SK-N-SH (cell line): ENCODE measurements around the gene C12orf43. TPM values are rescaled to one million over a fixed set of nuclear protein-coding genes. Genes with fewer than 3 reads are reported as not detected.

Experiments
- CTCF ChIA-PET: fragments of 300-600, 350-600 bp; formaldehyde crosslinking; extraction: SDS; loops from one replicate; lab custom pipeline; 2021; lab: Yijun Ruan, JAX
- POLR2A ChIA-PET: fragments of 350-600 bp; sonication (Branson Sonifier 250); formaldehyde crosslinking; extraction: SDS; loops from one replicate; lab custom pipeline; 2020; ENCODE audit warnings: antibody characterized with exemption, inconsistent platforms; lab: Yijun Ruan, JAX
- DNase-seq: peaks from one replicate; pipeline ENCODE4 v3.0.0; 2012
- H2AFZ ChIP-seq: fragments of 200-600 bp; sonication (generic); 2 replicates; pipeline ENCODE4 v1.8.1; 2016; ENCODE audit warnings: antibody characterized with exemption, mild to moderate bottlenecking, low read depth
- H3F3A ChIP-seq: fragments of 200-600 bp; sonication (generic); replicated peaks from 2 replicates; pipeline ENCODE3; 2016; ENCODE audit warnings: antibody characterized with exemption, mild to moderate bottlenecking; ENCODE audit not compliant: insufficient read depth
- H3K27ac ChIP-seq, 2 experiments: fragments of 200-500 bp in 1 of 2; fragments of 200-600 bp in 1 of 2; sonication (Bioruptor generic) in 1 of 2; sonication (generic), shearing (Covaris generic) in 1 of 2; 2 replicates each; pipeline versions ENCODE4 v1.5.1 to v1.6.1; 2014 to 2016; ENCODE audit warnings: low read depth in 2 of 2, inconsistent platforms in 1 of 2, low read length in 1 of 2, mild to moderate bottlenecking in 1 of 2, mixed read lengths in 1 of 2
- H3K27me3 ChIP-seq: fragments of 200-600 bp; sonication (generic), shearing (Covaris generic); 2 replicates; pipeline ENCODE4 v1.6.1; 2016; ENCODE audit warnings: mixed run types; ENCODE audit not compliant: insufficient read depth
- H3K36me3 ChIP-seq, 2 experiments: fragments of 200-500 bp in 1 of 2; fragments of 200-600 bp in 1 of 2; sonication (Bioruptor generic) in 1 of 2; sonication (generic) in 1 of 2; replicated peaks in 1 of 2; 2 replicates each; pipeline versions ENCODE3 to v1.5.1; 2014 to 2016; ENCODE audit warnings: low read length in 1 of 2, mild to moderate bottlenecking in 1 of 2; ENCODE audit not compliant: insufficient read depth in 2 of 2, control insufficient read depth in 1 of 2
- H3K4me1 ChIP-seq, 2 experiments: fragments of 200-500 bp in 1 of 2; fragments of 200-600 bp in 1 of 2; sonication (Bioruptor generic) in 1 of 2; sonication (generic), shearing (Covaris generic) in 1 of 2; 2 replicates each; pipeline versions ENCODE4 v1.5.1 to v1.6.1; 2014 to 2016; ENCODE audit warnings: low read depth in 1 of 2, low read length in 1 of 2, mixed run types in 1 of 2; ENCODE audit not compliant: insufficient read depth in 2 of 2, control insufficient read depth in 1 of 2
- H3K4me2 ChIP-seq: fragments of 200-600 bp; sonication (generic), shearing (Covaris generic); 2 replicates; pipeline ENCODE4 v1.6.1; 2017; ENCODE audit warnings: mixed run types
- H3K4me3 ChIP-seq, 2 experiments: fragments of 200-500 bp in 1 of 2; fragments of 200-600 bp in 1 of 2; sonication (Bioruptor generic) in 1 of 2; sonication (generic), shearing (Covaris generic) in 1 of 2; 2 replicates each; pipeline versions ENCODE4 v1.5.1 to v1.8.1; 2014 to 2016; ENCODE audit warnings: low read depth in 2 of 2, inconsistent platforms in 1 of 2, low read length in 1 of 2, mild to moderate bottlenecking in 1 of 2, mixed read lengths in 1 of 2, moderate library complexity in 1 of 2
- H3K79me2 ChIP-seq: fragments of 200-600 bp; sonication (generic); 2 replicates; pipeline ENCODE4 v1.8.1; 2017; ENCODE audit warnings: mild to moderate bottlenecking; ENCODE audit not compliant: insufficient read depth
- H3K9ac ChIP-seq: fragments of 200-600 bp; sonication (generic); 2 replicates; pipeline ENCODE4 v1.6.1; 2017; ENCODE audit warnings: mixed run types
- H3K9me2 ChIP-seq: fragments of 200-600 bp; sonication (generic); 2 replicates; pipeline ENCODE4 v1.6.1; 2017; ENCODE audit warnings: mixed run types
- H3K9me3 ChIP-seq: fragments of 200-600 bp; sonication (generic); 2 replicates; pipeline ENCODE4 v1.6.1; 2017; ENCODE audit warnings: mixed run types, mild to moderate bottlenecking, moderate library complexity
- H4K20me1 ChIP-seq: fragments of 200-600 bp; sonication (generic); 2 replicates; pipeline ENCODE4 v1.6.1; 2017; ENCODE audit warnings: mild to moderate bottlenecking, mixed run types; ENCODE audit not compliant: insufficient read depth
- CTCF ChIP-seq: fragments of 200-600 bp; sonication (generic); IDR thresholded peaks from 2 replicates; pipeline ENCODE4 v1.6.1; 2017; ENCODE audit warnings: antibody characterized with exemption, mild to moderate bottlenecking, moderate library complexity
- EZH2phosphoT487 ChIP-seq: fragments of 200-600 bp; sonication (generic); IDR thresholded peaks from 2 replicates; pipeline ENCODE4 v1.6.1; 2017; ENCODE audit warnings: low read depth, mixed run types, mild to moderate bottlenecking, antibody characterized with exemption, moderate library complexity, borderline replicate concordance
- FOXM1 ChIP-seq: IDR thresholded peaks from 2 replicates; pipeline ENCODE4 v1.4.0; 2012; ENCODE audit warnings: low read depth, mild to moderate bottlenecking
- GABPA ChIP-seq: IDR thresholded peaks from 2 replicates; pipeline ENCODE4 v1.4.0; 2012; ENCODE audit warnings: low read depth, mild to moderate bottlenecking
- MXI1 ChIP-seq: IDR thresholded peaks from 2 replicates; pipeline ENCODE4 v1.6.1; 2012; ENCODE audit warnings: mild to moderate bottlenecking, low read depth, low read length, improper control_type of control experiment
- PBX3 ChIP-seq: IDR thresholded peaks from 2 replicates; pipeline ENCODE4; 2012
- POLR2AphosphoS5 ChIP-seq: IDR thresholded peaks from 2 replicates; pipeline ENCODE4 v1.6.1; 2012; ENCODE audit warnings: low read depth, low read length
- RAD21 ChIP-seq: IDR thresholded peaks from 2 replicates; pipeline ENCODE4 v1.6.1; 2012; ENCODE audit warnings: mild to moderate bottlenecking, low read length
- RCOR1 ChIP-seq: fragments of 150-350 bp; IDR thresholded peaks from 2 replicates; pipeline ENCODE4 v1.6.1; 2017; ENCODE audit warnings: antibody characterized with exemption, low read length
- SIN3A ChIP-seq: IDR thresholded peaks from 2 replicates; pipeline ENCODE4 v1.6.1; 2012; ENCODE audit warnings: low read depth, mild to moderate bottlenecking, low read length, moderate library complexity, borderline replicate concordance
- TAF1 ChIP-seq: IDR thresholded peaks from 2 replicates; pipeline ENCODE4 v1.6.1; 2012; ENCODE audit warnings: low read depth, mild to moderate bottlenecking, low read length, moderate library complexity, borderline replicate concordance
- USF2 ChIP-seq: fragments of 150-350 bp; IDR thresholded peaks from 2 replicates; pipeline ENCODE4 v1.6.1; 2017; ENCODE audit warnings: antibody characterized with exemption, low read length, low read depth, borderline replicate concordance
- YY1 ChIP-seq: IDR thresholded peaks from 2 replicates; pipeline ENCODE4 v1.4.0; 2012; ENCODE audit warnings: low read depth, mild to moderate bottlenecking
- WGBS: methylation state at CpG from one replicate; pipeline ENCODE4 v1.1.6; 2017; ENCODE audit warnings: low lambda C conversion rate; 5-methylcytosine and 5-hydroxymethylcytosine counted together
- polyA plus RNA-seq, 3 experiments: library from polyadenylated mRNA; depleted of rRNA; stranded (reverse); fragments of >200 nt; gene quantifications; 2 replicates each; pipeline ENCODE4 v1.2.3, GENCODE V29; 2012
- TF ChIP-seq, protein P1 (sequence below): IDR thresholded peaks from 2 replicates; pipeline ENCODE4 v1.6.1; 2012; ENCODE audit warnings: mild to moderate bottlenecking, low read depth, low read length, moderate library complexity

The C12orf43 gene
- polyA plus RNA-seq, 1 of the 3 experiments (the other 2 are of a cell fraction) = 13.9 TPM

DNA sequence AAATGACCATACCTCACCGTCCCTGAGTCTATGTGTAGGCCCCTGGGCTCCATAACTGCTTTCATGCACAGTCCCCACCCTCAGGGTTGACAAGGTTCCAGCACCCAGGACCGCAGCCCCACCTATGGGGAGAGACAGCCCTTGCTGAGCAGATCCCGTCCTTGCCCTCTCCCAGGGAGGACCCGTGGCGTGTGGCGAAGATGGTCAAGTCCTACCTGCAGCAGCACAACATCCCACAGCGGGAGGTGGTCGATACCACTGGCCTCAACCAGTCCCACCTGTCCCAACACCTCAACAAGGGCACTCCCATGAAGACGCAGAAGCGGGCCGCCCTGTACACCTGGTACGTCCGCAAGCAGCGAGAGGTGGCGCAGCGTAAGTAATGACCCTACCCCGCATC lies 27.6 kb downstream of the C12orf43 start:
- Histone ChIP-seq H3K4me1 (peaks cover 0 to 5% of the 10 kb centered on the region in 2 experiments; a peak in 1 of 4 replicates), H3K9ac (no peak overlapping the region), H3K4me3 (no peak overlapping the region), H3K27me3 (no peaks in the 10 kb centered on the region; the same call in 1 of the 2 replicates), H3F3A (no peaks in the 10 kb centered on the region), H3K79me2 (no peaks in the 10 kb centered on the region), H3K9me3 (no peaks in the 10 kb centered on the region), H2AFZ (no peak overlapping the region), H3K36me3 (no peaks in the 10 kb centered on the region), H3K27ac (no peak overlapping the region), H4K20me1 (no peaks in the 10 kb centered on the region), H3K4me2 (no peak overlapping the region), H3K9me2 (no peaks in the 10 kb centered on the region)
- WGBS = 79% methylated on average over 13 of the region's 17 CpGs
- POLR2A ChIA-PET = no interaction called here
- TF ChIP-seq POLR2AphosphoS5 (no peak), MXI1 (no peak), PBX3 (no peak), FOXM1 (no peak), CTCF (no peak)
- DNase-seq = no peak
- CTCF ChIA-PET = no interaction called here

DNA sequence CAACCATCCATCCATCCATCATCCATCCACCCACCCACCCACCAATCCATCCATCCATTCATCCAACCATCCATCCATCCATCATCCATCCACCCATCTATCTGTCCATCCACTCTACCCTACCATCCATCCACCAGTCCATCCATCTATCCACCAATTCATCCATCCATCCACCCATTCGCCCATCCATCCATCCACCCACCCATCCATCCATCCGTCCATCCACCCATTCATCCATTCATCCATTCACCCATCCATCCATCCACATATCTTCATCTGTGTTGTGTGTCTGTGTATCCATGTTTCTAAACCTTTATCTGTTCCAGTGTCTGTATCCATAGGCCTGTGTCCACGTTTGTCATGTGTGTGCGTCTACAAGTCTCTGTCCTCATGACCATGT lies 28.1 kb downstream of the C12orf43 start:
- Histone ChIP-seq H3K27me3 (no peaks in the 10 kb centered on the region; the same call in 1 of the 2 replicates), H3K36me3 (no peaks in the 10 kb centered on the region), H3K9me3 (no peaks in the 10 kb centered on the region), H3K9me2 (no peaks in the 10 kb centered on the region), H3K27ac (no peak overlapping the region), H4K20me1 (no peaks in the 10 kb centered on the region), H3K79me2 (no peaks in the 10 kb centered on the region), H3K9ac (no peak overlapping the region), H3K4me1 (peaks cover 0 to 5% of the 10 kb centered on the region in 2 experiments; a peak in 1 of 4 replicates), H3K4me3 (no peak overlapping the region), H3F3A (no peaks in the 10 kb centered on the region), H2AFZ (no peak overlapping the region)
- ChIA-PET CTCF (no interaction called here), POLR2A (no interaction called here)
- WGBS = 60% methylated on average over 4 of the region's 4 CpGs
- DNase-seq = no peak
- TF ChIP-seq, protein P1, sequence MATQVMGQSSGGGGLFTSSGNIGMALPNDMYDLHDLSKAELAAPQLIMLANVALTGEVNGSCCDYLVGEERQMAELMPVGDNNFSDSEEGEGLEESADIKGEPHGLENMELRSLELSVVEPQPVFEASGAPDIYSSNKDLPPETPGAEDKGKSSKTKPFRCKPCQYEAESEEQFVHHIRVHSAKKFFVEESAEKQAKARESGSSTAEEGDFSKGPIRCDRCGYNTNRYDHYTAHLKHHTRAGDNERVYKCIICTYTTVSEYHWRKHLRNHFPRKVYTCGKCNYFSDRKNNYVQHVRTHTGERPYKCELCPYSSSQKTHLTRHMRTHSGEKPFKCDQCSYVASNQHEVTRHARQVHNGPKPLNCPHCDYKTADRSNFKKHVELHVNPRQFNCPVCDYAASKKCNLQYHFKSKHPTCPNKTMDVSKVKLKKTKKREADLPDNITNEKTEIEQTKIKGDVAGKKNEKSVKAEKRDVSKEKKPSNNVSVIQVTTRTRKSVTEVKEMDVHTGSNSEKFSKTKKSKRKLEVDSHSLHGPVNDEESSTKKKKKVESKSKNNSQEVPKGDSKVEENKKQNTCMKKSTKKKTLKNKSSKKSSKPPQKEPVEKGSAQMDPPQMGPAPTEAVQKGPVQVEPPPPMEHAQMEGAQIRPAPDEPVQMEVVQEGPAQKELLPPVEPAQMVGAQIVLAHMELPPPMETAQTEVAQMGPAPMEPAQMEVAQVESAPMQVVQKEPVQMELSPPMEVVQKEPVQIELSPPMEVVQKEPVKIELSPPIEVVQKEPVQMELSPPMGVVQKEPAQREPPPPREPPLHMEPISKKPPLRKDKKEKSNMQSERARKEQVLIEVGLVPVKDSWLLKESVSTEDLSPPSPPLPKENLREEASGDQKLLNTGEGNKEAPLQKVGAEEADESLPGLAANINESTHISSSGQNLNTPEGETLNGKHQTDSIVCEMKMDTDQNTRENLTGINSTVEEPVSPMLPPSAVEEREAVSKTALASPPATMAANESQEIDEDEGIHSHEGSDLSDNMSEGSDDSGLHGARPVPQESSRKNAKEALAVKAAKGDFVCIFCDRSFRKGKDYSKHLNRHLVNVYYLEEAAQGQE = no peak
- TF ChIP-seq YY1 = no peak
- no peak for TF ChIP-seq FOXM1
- TF ChIP-seq TAF1 = no peak
- TF ChIP-seq EZH2phosphoT487 = no peak
- no peak for TF ChIP-seq USF2
- no peak for TF ChIP-seq GABPA
- no peak for TF ChIP-seq PBX3
- TF ChIP-seq RAD21 = no peak
- TF ChIP-seq SIN3A = no peak
- TF ChIP-seq RCOR1 = no peak
- TF ChIP-seq POLR2AphosphoS5 = no peak
- TF ChIP-seq, all 33 proteins: peak for 0
- no peak overlapping the region for H3K4me2 ChIP-seq
